ENCODE measurements around the gene GSTM3.

DNA sequence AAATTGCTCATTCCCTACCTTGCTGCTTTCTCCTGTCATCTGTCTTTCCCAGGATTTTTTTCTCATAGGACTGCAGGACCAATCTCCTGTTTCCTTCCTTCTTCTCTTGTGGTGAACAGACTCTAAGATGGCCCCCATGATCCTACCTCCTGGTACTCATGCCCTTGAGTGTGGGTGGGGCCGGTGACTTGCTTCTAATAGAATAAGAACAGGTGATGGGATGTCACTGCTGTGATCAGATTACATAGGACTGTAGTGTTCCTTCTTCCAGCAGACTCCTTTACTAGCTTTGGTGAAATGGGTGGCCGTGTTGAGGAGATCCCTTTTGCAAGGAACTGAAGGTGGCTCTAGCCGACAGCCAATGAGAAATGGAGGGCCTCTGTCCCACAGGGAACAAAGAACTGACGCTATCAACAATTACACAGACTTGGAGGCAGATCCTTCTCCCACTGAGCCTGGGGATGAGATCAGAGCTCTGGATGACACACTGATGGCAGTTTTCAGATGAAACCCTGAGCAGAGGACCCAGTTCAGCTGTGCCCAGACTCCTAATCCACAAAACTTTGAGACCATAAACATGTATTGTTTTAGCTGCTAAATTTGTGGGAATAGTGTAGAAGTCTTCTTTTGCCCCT lies 7.5 kb downstream of the GSTM3 start:
- no peak for TF ChIP-seq POLR2A (IDR thresholded peaks at IDR 0.05)
- TF ChIP-seq, protein P1, sequence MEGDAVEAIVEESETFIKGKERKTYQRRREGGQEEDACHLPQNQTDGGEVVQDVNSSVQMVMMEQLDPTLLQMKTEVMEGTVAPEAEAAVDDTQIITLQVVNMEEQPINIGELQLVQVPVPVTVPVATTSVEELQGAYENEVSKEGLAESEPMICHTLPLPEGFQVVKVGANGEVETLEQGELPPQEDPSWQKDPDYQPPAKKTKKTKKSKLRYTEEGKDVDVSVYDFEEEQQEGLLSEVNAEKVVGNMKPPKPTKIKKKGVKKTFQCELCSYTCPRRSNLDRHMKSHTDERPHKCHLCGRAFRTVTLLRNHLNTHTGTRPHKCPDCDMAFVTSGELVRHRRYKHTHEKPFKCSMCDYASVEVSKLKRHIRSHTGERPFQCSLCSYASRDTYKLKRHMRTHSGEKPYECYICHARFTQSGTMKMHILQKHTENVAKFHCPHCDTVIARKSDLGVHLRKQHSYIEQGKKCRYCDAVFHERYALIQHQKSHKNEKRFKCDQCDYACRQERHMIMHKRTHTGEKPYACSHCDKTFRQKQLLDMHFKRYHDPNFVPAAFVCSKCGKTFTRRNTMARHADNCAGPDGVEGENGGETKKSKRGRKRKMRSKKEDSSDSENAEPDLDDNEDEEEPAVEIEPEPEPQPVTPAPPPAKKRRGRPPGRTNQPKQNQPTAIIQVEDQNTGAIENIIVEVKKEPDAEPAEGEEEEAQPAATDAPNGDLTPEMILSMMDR (IDR thresholded peaks at IDR 0.05): no peak
- no peak for TF ChIP-seq EP300 (IDR thresholded peaks at IDR 0.05; ENCODE audit: low read depth)
